ENCODE results near the gene RPGR. TPM values are rescaled to one million over a fixed set of nuclear protein-coding genes. Genes with fewer than 3 reads are reported as not detected.

The RPGR gene
- total and polyA plus RNA-seq, 9 of the 15 experiments (the other 6 are each of a cell fraction or from before 2014, with no cell fraction given), result 2.1 to 7.9 (median 5.7) TPM

- FAIRE-seq, result no peak
- ATAC-seq, result no peak
- no peak overlapping the region for H2AFZ ChIP-seq (ENCODE audit: low read depth, low read length)
- CTCF ChIA-PET (ENCODE audit: low intra/inter-chr PET ratio), result no interaction called here
- in situ Hi-C loops (cut with MboI) (no loop called here), intact Hi-C loops (cut with micrococcal nuclease) (no loop called here)
- H3K27ac ChIP-seq (ENCODE audit: extremely low read depth, low read depth, low read length), result no peak overlapping the region
- H3K79me2 ChIP-seq (ENCODE audit: control insufficient read depth, insufficient read depth, low read length), result no peaks in the 10 kb centered on the region
- no peaks in the 10 kb centered on the region for H3K27me3 ChIP-seq (ENCODE audit: control insufficient read depth in 2 of 2, insufficient read depth in 2 of 2, low read length in 2 of 2)
- no peaks in the 10 kb centered on the region for H4K20me1 ChIP-seq (replicated peaks; ENCODE audit: control insufficient read depth, insufficient read depth, low read length)
- H3K9me1 ChIP-seq (ENCODE audit: control insufficient read depth, insufficient read depth, low read length), result no peaks in the 10 kb centered on the region
- no peak overlapping the region for H3K4me3 ChIP-seq
- no peaks in the 10 kb centered on the region for H3K36me3 ChIP-seq (ENCODE audit: control insufficient read depth, insufficient read depth, low read length)
- TF ChIP-seq FOSL1 (tag; conservative IDR thresholded peaks at IDR 0.05), result peak; percentile 45; the same call in 1 of the 2 replicates
- no peak for TF ChIP-seq THAP12 (CRISPR knock-in tag; IDR thresholded peaks at IDR 0.05)
- BruUV-seq (replicated peaks), result no TSS peak
- WGBS (ENCODE audit: insufficient coverage, low coverage, missing lambda C conversion rate), result 18% methylated on average over 2 of the region's 2 CpGs
- H3K9me3 ChIP-seq (replicated peaks; ENCODE audit: control insufficient read depth, insufficient read depth, low read depth, low read length), result no peaks in the 10 kb centered on the region
- H3K4me2 ChIP-seq (ENCODE audit: insufficient read depth, low read length), result no peak overlapping the region
- H3K9ac ChIP-seq (ENCODE audit: insufficient read depth in 1 of 2, low read depth in 2 of 2, low read length in 2 of 2), result no peak overlapping the region
- POLR2A ChIA-PET, result no interaction called here
- no peaks in the 10 kb centered on the region for H3K4me1 ChIP-seq (replicated peaks in 1 of 2; ENCODE audit: control insufficient read depth in 2 of 2, insufficient read depth in 2 of 2, low read length in 2 of 2)
- no peak for DNase-seq (ENCODE audit: extremely low read depth in 1 of 4, low spot score in 3 of 4)
Measured at GRCh38 chrX:38275615-38276014, 51.7 kb downstream of the RPGR start.

GRCh38 chrX:38273453-38273852 lies 53.9 kb downstream of the RPGR start:
- no peaks in the 10 kb centered on the region for H3K9me1 ChIP-seq (ENCODE audit: control insufficient read depth, insufficient read depth, low read length)
- H3K4me3 ChIP-seq, result no peak overlapping the region
- intact Hi-C loops (cut with micrococcal nuclease) (no loop called here), in situ Hi-C loops (cut with MboI) (no loop called here)
- H4K20me1 ChIP-seq (replicated peaks; ENCODE audit: control insufficient read depth, insufficient read depth, low read length), result no peaks in the 10 kb centered on the region
- H3K36me3 ChIP-seq (ENCODE audit: control insufficient read depth, insufficient read depth, low read length), result no peaks in the 10 kb centered on the region
- no peaks in the 10 kb centered on the region for H3K9me3 ChIP-seq (replicated peaks; ENCODE audit: control insufficient read depth, insufficient read depth, low read depth, low read length)
- H3K79me2 ChIP-seq (ENCODE audit: control insufficient read depth, insufficient read depth, low read length), result no peaks in the 10 kb centered on the region
- H3K4me1 ChIP-seq (replicated peaks in 1 of 2; ENCODE audit: control insufficient read depth in 2 of 2, insufficient read depth in 2 of 2, low read length in 2 of 2), result no peaks in the 10 kb centered on the region
- no peak for FAIRE-seq
- no peak overlapping the region for H3K4me2 ChIP-seq (ENCODE audit: insufficient read depth, low read length)
- POLR2A ChIA-PET, result interaction anchor here (1.1 kb wide), 1 partner anchor 10 kb away, joined by 3 read pairs; no protein-coding TSS in a partner anchor
- BruUV-seq (replicated peaks), result no TSS peak
- H2AFZ ChIP-seq (ENCODE audit: low read depth, low read length), result no peak overlapping the region
- ATAC-seq, result no peak
- DNase-seq (ENCODE audit: extremely low read depth in 1 of 4, low spot score in 3 of 4), result no peak
- CTCF ChIA-PET (ENCODE audit: low intra/inter-chr PET ratio), result no interaction called here
- no peak overlapping the region for H3K27ac ChIP-seq (ENCODE audit: extremely low read depth, low read depth, low read length)
- 36% methylated on average over 1 of the region's 1 CpG for WGBS (ENCODE audit: insufficient coverage, low coverage, missing lambda C conversion rate)
- H3K27me3 ChIP-seq (ENCODE audit: control insufficient read depth in 2 of 2, insufficient read depth in 2 of 2, low read length in 2 of 2), result no peaks in the 10 kb centered on the region
- no peak overlapping the region for H3K9ac ChIP-seq (ENCODE audit: insufficient read depth in 1 of 2, low read depth in 2 of 2, low read length in 2 of 2)
- TF ChIP-seq TAF7 (tag; IDR thresholded peaks at IDR 0.05), result no peak
- TF ChIP-seq DPF2 (IDR thresholded peaks at IDR 0.05), result no peak
- no peak for TF ChIP-seq PATZ1 (CRISPR knock-in tag; IDR thresholded peaks at IDR 0.05; ENCODE audit: borderline replicate concordance)
- no peak for TF ChIP-seq TSC22D4 (tag; IDR thresholded peaks at IDR 0.05)
- no peak for TF ChIP-seq PKNOX1 (IDR thresholded peaks at IDR 0.05)
- no peak for TF ChIP-seq VEZF1 (CRISPR knock-in tag; IDR thresholded peaks at IDR 0.05)
- TF ChIP-seq SETDB1 (IDR thresholded peaks at IDR 0.05; ENCODE audit: low read length), result no peak
- no peak for TF ChIP-seq ZNF197 (CRISPR knock-in tag; IDR thresholded peaks at IDR 0.05; ENCODE audit: low read depth)
